ENCODE results near the gene MARK2. TPM values are rescaled to one million over a fixed set of nuclear protein-coding genes. Genes with fewer than 3 reads are reported as not detected.

Gene MARK2
- total RNA-seq, result 7.7 and 12.6 TPM in 2 replicates

GRCh38 chr11:63838678-63839507 lies at the start of gene MARK2:
MARK2 (plus strand) TSS chr11:63839110; CDS start chr11:63839507, 397 bp downstream.

DNA sequence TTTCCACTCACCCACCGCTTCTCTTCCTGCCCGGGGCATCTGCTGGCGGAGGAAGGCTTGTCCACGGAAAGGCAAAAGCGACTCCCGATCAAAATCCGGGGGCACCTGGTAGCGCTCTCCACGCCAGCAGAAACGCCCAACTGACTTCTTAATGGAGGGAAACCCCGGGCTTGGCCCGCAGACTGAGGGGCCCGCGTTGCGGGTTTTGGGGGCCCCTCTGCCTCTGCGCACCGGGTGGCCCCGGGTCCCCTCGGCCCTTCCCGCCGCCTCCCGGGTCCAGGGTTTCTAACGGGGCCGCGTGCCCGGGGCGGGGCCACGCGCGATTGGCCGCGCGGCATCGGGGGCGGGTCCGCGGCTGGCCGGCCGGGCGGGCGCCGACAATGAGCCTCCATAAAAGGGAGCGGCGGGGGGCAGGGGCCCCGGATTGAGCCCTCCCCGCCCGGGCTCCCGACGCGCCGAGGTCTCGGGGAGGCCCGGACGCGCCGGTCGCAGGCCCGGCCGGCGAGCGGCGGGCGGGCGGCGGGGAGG lies 25.8 kb upstream of the MARK2 start, which contains the start of gene SPINDOC:
Gene SPINDOC, plus strand, starts transcription at position 422 of the 528 bp plus-strand sequence. CDS start 231 bp downstream, outside the sequence.

DNA sequence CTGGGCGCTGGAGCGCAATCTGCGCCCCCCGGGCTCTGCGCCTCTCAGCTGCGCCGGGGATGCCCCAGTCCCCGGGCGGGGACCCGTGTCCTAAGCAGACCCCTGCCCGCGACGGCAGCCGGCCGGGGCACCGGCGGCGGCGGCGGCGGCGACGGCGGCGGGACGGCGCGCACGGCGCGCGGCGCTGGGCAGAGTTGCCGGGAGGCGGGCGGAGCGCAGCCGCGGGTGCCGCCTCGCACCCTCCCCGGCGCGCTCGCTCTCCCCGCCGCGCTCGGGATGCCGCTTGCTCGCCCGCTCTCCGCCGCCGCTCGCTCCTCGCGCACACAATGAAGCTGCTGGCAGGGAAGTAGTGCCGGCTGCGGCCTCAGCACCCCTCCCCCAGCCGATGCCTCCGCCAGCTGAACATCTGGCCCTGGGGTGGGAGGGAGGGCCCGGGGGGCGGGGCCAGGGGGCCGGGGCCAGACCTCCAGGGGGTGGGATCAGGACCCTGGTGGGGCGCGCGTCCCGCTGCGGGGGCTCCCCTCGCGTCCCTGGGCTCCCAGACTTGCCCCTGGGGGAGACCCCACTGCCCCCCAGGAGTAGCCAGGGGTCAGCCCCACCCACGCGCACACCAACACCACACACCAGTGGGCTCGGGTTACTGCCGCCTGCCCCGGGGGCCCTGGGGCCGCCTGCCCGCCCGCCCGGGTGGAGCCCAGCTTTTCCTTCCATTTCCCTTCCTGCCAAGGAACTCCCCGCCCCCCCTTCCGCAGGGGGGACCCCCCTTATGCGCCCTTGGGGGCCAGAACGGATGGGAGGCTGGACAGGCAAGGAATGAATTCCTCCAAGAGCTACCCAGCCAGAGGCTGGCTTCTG lies 78.2 kb downstream of the MARK2 start, which contains the start of gene RCOR2:
Gene RCOR2, minus strand, starts transcription at position 328 of the 855 bp plus-strand sequence. CDS start 708 bp downstream, outside the sequence.

DNA sequence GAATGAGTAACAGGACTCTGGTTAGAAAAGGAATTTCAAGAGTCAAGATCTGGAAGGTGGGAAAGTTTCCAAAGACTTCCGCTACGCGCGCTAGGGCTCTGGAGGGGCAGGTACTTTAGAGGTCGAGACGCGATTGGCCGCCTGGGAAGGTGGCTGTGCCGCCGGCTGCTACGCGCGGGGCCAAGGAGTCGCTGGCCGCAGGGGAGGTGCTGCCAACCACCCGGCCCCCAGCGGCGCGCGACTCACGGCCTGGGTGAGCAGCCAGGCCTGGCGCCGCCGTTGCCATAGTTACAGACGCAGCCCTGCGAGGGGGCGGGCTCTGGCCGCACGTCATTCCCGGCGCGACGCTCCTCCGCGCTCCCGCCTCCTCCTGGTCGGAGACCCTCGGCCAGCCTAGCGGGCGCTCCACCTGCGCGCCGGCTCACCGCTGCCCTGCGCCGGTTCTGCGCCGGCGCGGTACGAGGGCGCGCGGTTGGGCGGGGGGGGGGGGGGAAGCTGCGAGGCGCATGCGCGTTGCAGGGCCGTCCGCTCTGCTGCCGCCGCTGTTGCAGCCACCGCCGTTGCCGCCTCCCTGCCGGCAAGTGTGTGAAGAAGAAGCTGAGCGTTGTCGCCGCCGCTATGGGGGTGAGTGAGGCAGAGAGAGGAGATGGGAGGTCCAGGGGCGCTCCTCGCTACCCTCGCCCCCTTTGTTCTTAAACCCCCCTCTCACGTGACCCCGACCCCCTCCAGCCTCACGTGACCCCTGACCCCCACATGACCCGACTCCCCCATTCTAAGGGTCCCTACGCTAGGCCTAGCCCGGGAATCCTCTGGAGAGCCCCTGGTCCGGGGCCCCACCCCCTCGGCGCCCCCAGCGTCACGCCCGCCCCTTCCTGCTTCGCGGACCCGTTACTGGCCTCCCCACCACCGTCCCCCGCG lies 99.8 kb downstream of the MARK2 start, which contains the start of gene NAA40:
Gene NAA40, plus strand, starts transcription at position 524 of the 918 bp plus-strand sequence. Its CDS starts 95 bp downstream, at position 619.

Other genes with a start within 250 kb of the MARK2 start
- 6.7 and 11.9 TPM in 2 replicates for gene PLAAT3, start 224.7 kb upstream of the MARK2 start, total RNA-seq
- gene ATL3, start 167.7 kb upstream of the MARK2 start, total RNA-seq, result 92.6 and 99.6 TPM in 2 replicates
- gene RTN3, start 157.6 kb upstream of the MARK2 start, total RNA-seq, result 55.5 and 89.0 TPM in 2 replicates
- 8.9 and 18.8 TPM in 2 replicates for gene ZFTA, start 70.3 kb upstream of the MARK2 start, total RNA-seq
- 14.0 and 23.2 TPM in 2 replicates for gene SPINDOC, start 25.7 kb upstream of the MARK2 start, total RNA-seq
- 2.7 and 4.0 TPM in 2 replicates for gene RCOR2, start 78.1 kb downstream of the MARK2 start, total RNA-seq
- 11.9 and 13.9 TPM in 2 replicates for gene NAA40, start 99.9 kb downstream of the MARK2 start, total RNA-seq
- 255 and 284 TPM in 2 replicates for gene COX8A, start 135.5 kb downstream of the MARK2 start, total RNA-seq
- gene OTUB1, start 147.3 kb downstream of the MARK2 start, total RNA-seq, result 42.8 and 45.6 TPM in 2 replicates
- gene FLRT1, start 196.8 kb downstream of the MARK2 start, total RNA-seq, result 0.09 and 0.59 TPM in 2 replicates